ENCODE data around the gene HES5.

GRCh38 chr1:2495546-2495945 lies 34.5 kb downstream of the HES5 start:
- no peak for TF ChIP-seq CTCF (IDR thresholded peaks at IDR 0.05)
- TF ChIP-seq POLR2A (IDR thresholded peaks at IDR 0.05) = no peak
- TF ChIP-seq EP300 (IDR thresholded peaks at IDR 0.05) = no peak

Data from upper lobe of left lung (tissue), 4 donors.